SKM-1 (cell line): Measurements from ENCODE around the gene PAF1.
"Not testable (repeated sequence)": the region's sequence is repeated elsewhere in the genome, so short reads cannot be mapped to it uniquely, and the experiment has no call there.

ENCODE experiments used
- DNase-seq: peaks from one replicate; lab custom pipeline; 2025; ENCODE audit not compliant: unreplicated experiment; lab: John Stamatoyannopoulos, UW

PAF1 gene

GRCh38 chr19:39356647-39357046 lies 34.3 kb downstream of the PAF1 start:
- DNase-seq: no peak

GRCh38 chr19:39356073-39356472 lies 34.8 kb downstream of the PAF1 start:
- no peak for DNase-seq

GRCh38 chr19:39355253-39355652 lies 35.7 kb downstream of the PAF1 start:
- DNase-seq: no peak

GRCh38 chr19:39352381-39353255 lies 38.3 kb downstream of the PAF1 start:
- no peak for DNase-seq

- no peak for DNase-seq
These were observed 39.3 kb downstream of the PAF1 start for GRCh38 chr19:39351537-39352064.

GRCh38 chr19:39350156-39350555 lies 40.8 kb downstream of the PAF1 start:
- DNase-seq: no peak

GRCh38 chr19:39349326-39349725 lies 41.6 kb downstream of the PAF1 start:
- DNase-seq: no peak

GRCh38 chr19:39347332-39348164 lies 43.4 kb downstream of the PAF1 start:
- DNase-seq: no peak

GRCh38 chr19:39345956-39346355 lies 45.0 kb downstream of the PAF1 start:
- DNase-seq: no peak

GRCh38 chr19:39342647-39343305 lies 48.1 kb downstream of the PAF1 start:
- DNase-seq: no peak

- DNase-seq: peak; percentile 98
These were observed 48.9 kb downstream of the PAF1 start, which contains the start of gene SAMD4B for GRCh38 chr19:39341719-39342604. Gene SAMD4B, plus strand, starts transcription at chr19:39342421. Its CDS starts 14,473 bp downstream, at chr19:39356894.

- DNase-seq: no peak
These were observed 49.7 kb downstream of the PAF1 start for GRCh38 chr19:39341129-39341718.

GRCh38 chr19:39340156-39340555 lies 50.8 kb downstream of the PAF1 start:
- not testable (repeated sequence) for DNase-seq

- no peak for DNase-seq
These were observed 51.2 kb downstream of the PAF1 start for GRCh38 chr19:39339674-39340073.

GRCh38 chr19:39336483-39336882 lies 54.4 kb downstream of the PAF1 start:
- no peak for DNase-seq
